HEK293 (cell line): Measurements from ENCODE around the gene MLLT10.

Source experiments
- CTCF ChIA-PET: fragments of 350-600 bp; formaldehyde crosslinking; extraction: SDS; loops from one replicate; lab custom pipeline; 2021; ENCODE audit warnings: antibody characterized with exemption; lab: Yijun Ruan, JAX
- POLR2A ChIA-PET: fragments of 300-600 bp; formaldehyde crosslinking; extraction: SDS; loops from one replicate; lab custom pipeline; 2020; ENCODE audit warnings: antibody characterized with exemption, inconsistent platforms; lab: Yijun Ruan, JAX
- H3K27ac ChIP-seq: fragments of 200-500 bp; sonication (Bioruptor generic); 2 replicates; pipeline ENCODE4 v1.5.1; 2014; ENCODE audit warnings: low read depth, low read length, control low read depth, inconsistent platforms; ENCODE audit errors: extremely low read depth
- H3K36me3 ChIP-seq, 2 experiments: fragments of 200-500 bp in 1 of 2; sonication (Bioruptor generic) in 1 of 2; 1 replicate in 1 of 2; 2 replicates in 1 of 2; pipeline ENCODE4 v1.5.1; 2014 to 2017; ENCODE audit warnings: inconsistent platforms in 2 of 2, low read length in 2 of 2; ENCODE audit not compliant: control insufficient read depth in 2 of 2, insufficient read depth in 1 of 2
- H3K4me1 ChIP-seq: fragments of 200-500 bp; sonication (Bioruptor generic); 2 replicates; pipeline ENCODE4 v1.5.1; 2014; ENCODE audit warnings: mild to moderate bottlenecking, low read length, inconsistent platforms; ENCODE audit not compliant: control insufficient read depth, insufficient read depth
- H3K4me3 ChIP-seq: 2 replicates; pipeline ENCODE4 v1.5.1; 2011; ENCODE audit warnings: low read depth, mild to moderate bottlenecking, control low read depth, low read length, moderate library complexity
- H3K9me3 ChIP-seq: fragments of 200-500 bp; sonication (Bioruptor generic); 2 replicates; pipeline ENCODE4 v1.5.1; 2014; ENCODE audit warnings: low read depth, low read length, inconsistent platforms; ENCODE audit not compliant: control insufficient read depth, insufficient read depth
- BCL11B ChIP-seq: fragments of 450-650 bp; formaldehyde crosslinking; IDR thresholded peaks from 2 replicates; pipeline ENCODE4 v1.5.1; 2016; ENCODE audit warnings: low read depth, missing biosample characterization, missing genetic modification characterization
- EGR2 ChIP-seq: fragments of 450-650 bp; formaldehyde crosslinking; IDR thresholded peaks from 2 replicates; pipeline ENCODE4 v1.5.1; 2016; ENCODE audit warnings: low read depth, missing biosample characterization, missing genetic modification characterization
- ELK4 ChIP-seq: IDR thresholded peaks from 2 replicates; pipeline ENCODE4 v1.6.1; 2011; ENCODE audit warnings: mild to moderate bottlenecking, low read depth, low read length, borderline replicate concordance
- OVOL3 ChIP-seq: fragments of 450-650 bp; formaldehyde crosslinking; IDR thresholded peaks from 2 replicates; pipeline ENCODE4 v1.5.1; 2016; ENCODE audit warnings: missing biosample characterization, missing genetic modification characterization
- PRDM10 ChIP-seq: fragments of 450-650 bp; formaldehyde crosslinking; IDR thresholded peaks from 2 replicates; pipeline ENCODE4 v1.5.1; 2016; ENCODE audit warnings: missing biosample characterization, missing genetic modification characterization
- SP7 ChIP-seq: fragments of 450-650 bp; formaldehyde crosslinking; IDR thresholded peaks from 2 replicates; pipeline ENCODE4 v1.5.1; 2016; ENCODE audit warnings: missing biosample characterization, missing genetic modification characterization
- TCF7L2 ChIP-seq: IDR thresholded peaks from 2 replicates; pipeline ENCODE4 v1.6.1; 2011; ENCODE audit warnings: low read depth, mild to moderate bottlenecking, inconsistent platforms, low read length, moderate library complexity, borderline replicate concordance
- TRIM28 ChIP-seq: IDR thresholded peaks from 2 replicates; pipeline ENCODE4 v1.6.1; 2011; ENCODE audit warnings: low read length, control low read depth, borderline replicate concordance
- WT1 ChIP-seq: fragments of 450-650 bp; formaldehyde crosslinking; IDR thresholded peaks from 2 replicates; pipeline ENCODE4 v1.5.1; 2016; ENCODE audit warnings: missing biosample characterization, missing genetic modification characterization
- ZBTB8A ChIP-seq: fragments of 450-650 bp; formaldehyde crosslinking; IDR thresholded peaks from 2 replicates; pipeline ENCODE4 v1.5.1; 2016; ENCODE audit warnings: missing biosample characterization, missing genetic modification characterization
- ZEB2 ChIP-seq: fragments of 450-650 bp; formaldehyde crosslinking; IDR thresholded peaks from 2 replicates; pipeline ENCODE4 v1.5.1; 2016; ENCODE audit warnings: missing biosample characterization, missing genetic modification characterization
- ZNF10 ChIP-seq: fragments of 450-650 bp; formaldehyde crosslinking; IDR thresholded peaks from 2 replicates; pipeline ENCODE4 v1.5.1; 2017; ENCODE audit warnings: missing biosample characterization, missing genetic modification characterization
- ZNF335 ChIP-seq: fragments of 450-650 bp; formaldehyde crosslinking; conservative IDR thresholded peaks from 2 replicates; pipeline ENCODE4 v1.5.1; 2016; ENCODE audit warnings: missing biosample characterization, missing genetic modification characterization
- ZNF585B ChIP-seq: fragments of 450-650 bp; formaldehyde crosslinking; IDR thresholded peaks from 2 replicates; pipeline ENCODE4 v1.5.1; 2016; ENCODE audit warnings: missing biosample characterization, missing genetic modification characterization
- ZNF623 ChIP-seq: fragments of 450-650 bp; formaldehyde crosslinking; IDR thresholded peaks from 2 replicates; pipeline ENCODE4 v1.5.1; 2016; ENCODE audit warnings: missing biosample characterization, missing genetic modification characterization
- ZNF791 ChIP-seq: fragments of 450-650 bp; formaldehyde crosslinking; IDR thresholded peaks from 2 replicates; pipeline ENCODE4 v1.5.1; 2016; ENCODE audit warnings: missing biosample characterization, missing genetic modification characterization
- ZXDB ChIP-seq: fragments of 450-650 bp; formaldehyde crosslinking; IDR thresholded peaks from 2 replicates; pipeline ENCODE4 v1.5.1; 2016; ENCODE audit warnings: missing biosample characterization, missing genetic modification characterization
- TF ChIP-seq, protein P1 (sequence below): fragments of 450-650 bp; IDR thresholded peaks from 2 replicates; pipeline ENCODE4 v1.5.1; 2018; ENCODE audit warnings: missing biosample characterization, mild to moderate bottlenecking, missing genetic modification characterization
- TF ChIP-seq, protein P2 (sequence below): fragments of 450-650 bp; formaldehyde crosslinking; IDR thresholded peaks from 2 replicates; pipeline ENCODE4 v1.5.1; 2017; ENCODE audit warnings: missing biosample characterization, missing genetic modification characterization
- TF ChIP-seq, protein P3 (sequence below): fragments of 450-650 bp; formaldehyde crosslinking; IDR thresholded peaks from 2 replicates; pipeline ENCODE4 v1.5.1; 2016; ENCODE audit warnings: missing biosample characterization, missing genetic modification characterization
- TF ChIP-seq, protein P4 (sequence below): fragments of 450-650 bp; IDR thresholded peaks from 2 replicates; pipeline ENCODE4 v1.5.1; 2018; ENCODE audit warnings: missing biosample characterization, missing genetic modification characterization

Gene MLLT10

GRCh38 chr10:21726601-21727225 lies 192.7 kb downstream of the MLLT10 start (continued):
- TF ChIP-seq, protein P1, sequence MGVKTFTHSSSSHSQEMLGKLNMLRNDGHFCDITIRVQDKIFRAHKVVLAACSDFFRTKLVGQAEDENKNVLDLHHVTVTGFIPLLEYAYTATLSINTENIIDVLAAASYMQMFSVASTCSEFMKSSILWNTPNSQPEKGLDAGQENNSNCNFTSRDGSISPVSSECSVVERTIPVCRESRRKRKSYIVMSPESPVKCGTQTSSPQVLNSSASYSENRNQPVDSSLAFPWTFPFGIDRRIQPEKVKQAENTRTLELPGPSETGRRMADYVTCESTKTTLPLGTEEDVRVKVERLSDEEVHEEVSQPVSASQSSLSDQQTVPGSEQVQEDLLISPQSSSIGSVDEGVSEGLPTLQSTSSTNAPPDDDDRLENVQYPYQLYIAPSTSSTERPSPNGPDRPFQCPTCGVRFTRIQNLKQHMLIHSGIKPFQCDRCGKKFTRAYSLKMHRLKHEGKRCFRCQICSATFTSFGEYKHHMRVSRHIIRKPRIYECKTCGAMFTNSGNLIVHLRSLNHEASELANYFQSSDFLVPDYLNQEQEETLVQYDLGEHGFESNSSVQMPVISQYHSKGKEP: peak; percentile 87
- TF ChIP-seq ZNF10 (tag by site-specific recombination): 0 out of 2 replicates have a peak, but pooled peaks have one; percentile 16
- 0 out of 2 replicates have a peak, but pooled peaks have one; percentile 41 for TF ChIP-seq PRDM10
- TF ChIP-seq, protein P2, sequence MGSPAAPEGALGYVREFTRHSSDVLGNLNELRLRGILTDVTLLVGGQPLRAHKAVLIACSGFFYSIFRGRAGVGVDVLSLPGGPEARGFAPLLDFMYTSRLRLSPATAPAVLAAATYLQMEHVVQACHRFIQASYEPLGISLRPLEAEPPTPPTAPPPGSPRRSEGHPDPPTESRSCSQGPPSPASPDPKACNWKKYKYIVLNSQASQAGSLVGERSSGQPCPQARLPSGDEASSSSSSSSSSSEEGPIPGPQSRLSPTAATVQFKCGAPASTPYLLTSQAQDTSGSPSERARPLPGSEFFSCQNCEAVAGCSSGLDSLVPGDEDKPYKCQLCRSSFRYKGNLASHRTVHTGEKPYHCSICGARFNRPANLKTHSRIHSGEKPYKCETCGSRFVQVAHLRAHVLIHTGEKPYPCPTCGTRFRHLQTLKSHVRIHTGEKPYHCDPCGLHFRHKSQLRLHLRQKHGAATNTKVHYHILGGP (tag by site-specific recombination): no peak
- TF ChIP-seq ZNF623 (tag by site-specific recombination): no peak
- no peak for TF ChIP-seq BCL11B (tag by site-specific recombination)

DNA sequence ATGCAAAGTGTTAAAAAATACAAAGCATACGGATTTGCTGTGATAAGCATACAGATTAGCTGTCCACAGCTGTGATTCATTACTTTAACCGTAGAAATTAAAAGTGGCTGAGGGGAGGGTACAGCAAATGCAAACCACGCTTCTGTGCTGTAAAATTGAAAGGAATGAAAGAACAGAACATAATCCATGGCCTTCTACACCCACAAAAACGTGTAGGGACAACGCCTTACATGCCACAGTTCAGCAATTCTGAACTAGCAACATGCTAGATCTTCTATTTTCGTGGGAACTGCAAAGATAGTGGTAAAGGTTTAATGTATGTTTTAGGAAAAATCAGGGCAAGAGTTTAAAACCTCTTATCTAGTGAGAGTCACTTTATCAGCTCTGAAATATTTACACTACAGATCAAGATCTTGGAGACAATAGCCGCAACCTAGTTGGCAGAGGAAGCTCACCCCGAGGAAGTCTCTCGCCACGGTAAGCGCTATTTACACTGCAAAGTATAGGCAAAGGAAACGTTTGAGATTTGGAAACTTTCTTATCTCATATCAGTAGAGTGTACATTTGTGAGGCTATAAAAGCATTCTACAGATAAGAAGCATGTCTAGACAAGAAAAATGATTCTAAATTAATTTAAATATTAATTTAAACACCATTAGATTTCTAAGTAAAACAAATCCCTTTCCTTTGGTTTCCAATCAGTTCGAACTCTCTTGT lies 193.6 kb downstream of the MLLT10 start:
- ChIA-PET POLR2A (interaction anchor here (0.6 kb wide), 1 partner anchor 209 kb away, joined by 8 read pairs; no protein-coding TSS in a partner anchor), CTCF (interaction anchor here (0.7 to 1.6 kb wide), 2 partner anchors 53 to 449 kb away, joined by 3 to 4 read pairs; no protein-coding TSS in a partner anchor)
- Histone ChIP-seq H3K27ac (peak overlapping the region; percentile 69), H3K4me3 (no peak overlapping the region; the same call in 1 of the 2 replicates), H3K4me1 (peaks cover 32% of the 10 kb centered on the region), H3K9me3 (no peaks in the 10 kb centered on the region), H3K36me3 (peaks cover 0 to 4% of the 10 kb centered on the region in 2 experiments)
- TF ChIP-seq ZNF585B: no peak
- TF ChIP-seq, protein P1: peak; percentile 73
- 0 out of 2 replicates have a peak, but pooled peaks have one; percentile 24 for TF ChIP-seq ZEB2 (tag by site-specific recombination)
- TF ChIP-seq ELK4: no peak
- TF ChIP-seq, protein P3, sequence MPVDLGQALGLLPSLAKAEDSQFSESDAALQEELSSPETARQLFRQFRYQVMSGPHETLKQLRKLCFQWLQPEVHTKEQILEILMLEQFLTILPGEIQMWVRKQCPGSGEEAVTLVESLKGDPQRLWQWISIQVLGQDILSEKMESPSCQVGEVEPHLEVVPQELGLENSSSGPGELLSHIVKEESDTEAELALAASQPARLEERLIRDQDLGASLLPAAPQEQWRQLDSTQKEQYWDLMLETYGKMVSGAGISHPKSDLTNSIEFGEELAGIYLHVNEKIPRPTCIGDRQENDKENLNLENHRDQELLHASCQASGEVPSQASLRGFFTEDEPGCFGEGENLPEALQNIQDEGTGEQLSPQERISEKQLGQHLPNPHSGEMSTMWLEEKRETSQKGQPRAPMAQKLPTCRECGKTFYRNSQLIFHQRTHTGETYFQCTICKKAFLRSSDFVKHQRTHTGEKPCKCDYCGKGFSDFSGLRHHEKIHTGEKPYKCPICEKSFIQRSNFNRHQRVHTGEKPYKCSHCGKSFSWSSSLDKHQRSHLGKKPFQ (tag by site-specific recombination): 0 out of 2 replicates have a peak, but pooled peaks have one; percentile 23
- 0 out of 2 replicates have a peak, but pooled peaks have one; percentile 9 for TF ChIP-seq ZBTB8A (tag by site-specific recombination)
- peak; percentile 79 for TF ChIP-seq ZXDB (tag by site-specific recombination)
- peak; percentile 61 for TF ChIP-seq WT1
- TF ChIP-seq EGR2: peak; percentile 64
- peak; percentile 76; the same call in 1 of the 2 replicates for TF ChIP-seq TRIM28
- TF ChIP-seq OVOL3: 0 out of 2 replicates have a peak, but pooled peaks have one; percentile 18
- TF ChIP-seq ZNF335: no peak
- TF ChIP-seq, protein P4, sequence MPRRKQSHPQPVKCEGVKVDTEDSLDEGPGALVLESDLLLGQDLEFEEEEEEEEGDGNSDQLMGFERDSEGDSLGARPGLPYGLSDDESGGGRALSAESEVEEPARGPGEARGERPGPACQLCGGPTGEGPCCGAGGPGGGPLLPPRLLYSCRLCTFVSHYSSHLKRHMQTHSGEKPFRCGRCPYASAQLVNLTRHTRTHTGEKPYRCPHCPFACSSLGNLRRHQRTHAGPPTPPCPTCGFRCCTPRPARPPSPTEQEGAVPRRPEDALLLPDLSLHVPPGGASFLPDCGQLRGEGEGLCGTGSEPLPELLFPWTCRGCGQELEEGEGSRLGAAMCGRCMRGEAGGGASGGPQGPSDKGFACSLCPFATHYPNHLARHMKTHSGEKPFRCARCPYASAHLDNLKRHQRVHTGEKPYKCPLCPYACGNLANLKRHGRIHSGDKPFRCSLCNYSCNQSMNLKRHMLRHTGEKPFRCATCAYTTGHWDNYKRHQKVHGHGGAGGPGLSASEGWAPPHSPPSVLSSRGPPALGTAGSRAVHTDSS (tag by site-specific recombination): peak; percentile 34; the same call in 1 of the 2 replicates
- no peak for TF ChIP-seq ZNF791 (tag by site-specific recombination)
- peak; percentile 69; the same call in 1 of the 2 replicates for TF ChIP-seq TCF7L2
- peak; percentile 75 for TF ChIP-seq SP7 (tag by site-specific recombination)
